Caco-2 (cell line): Measurements from ENCODE around the gene CTAGE9. TPM values are rescaled to one million over a fixed set of nuclear protein-coding genes. Genes with fewer than 3 reads are reported as not detected.

Experiments used
- BruUV-seq: library from RNA; stranded (reverse); fragments of 400-500 nt; replicated peaks from 2 replicates; lab custom pipeline; 2021; lab: Mats Ljungman, UMichigan
- CTCF ChIA-PET: fragments of 300-600 bp; sonication (Branson Sonifier 250); formaldehyde crosslinking; loops from one replicate; lab custom pipeline; 2022; ENCODE audit warnings: antibody characterized with exemption; lab: Charles Lee
- POLR2A ChIA-PET: fragments of 300-600 bp; sonication (Branson Sonifier 250); formaldehyde crosslinking; loops from one replicate; lab custom pipeline; 2022; ENCODE audit warnings: antibody characterized with exemption; lab: Charles Lee
- DNase-seq, 2 experiments: peaks; one replicate each; pipeline versions ENCODE4 v3.0.0 to v3.0.0-alpha.2; 2020 to 2022
- H3K27me3 ChIP-seq: replicated peaks from 2 replicates; pipeline ENCODE4 v1.6.0; 2011; ENCODE audit warnings: low read length; ENCODE audit not compliant: control insufficient read depth, insufficient read depth
- H3K36me3 ChIP-seq: 2 replicates; pipeline ENCODE4 v1.5.1; 2011; ENCODE audit warnings: low read length; ENCODE audit not compliant: control insufficient read depth, insufficient read depth
- H3K4me1 ChIP-seq: fragments of 250-450 bp; sonication (Bioruptor Pico); 2 replicates; pipeline ENCODE4 v1.5.1; 2020; ENCODE audit warnings: mild to moderate bottlenecking
- H3K4me3 ChIP-seq: 2 replicates; pipeline ENCODE4 v1.5.1; 2011; ENCODE audit warnings: low read depth, mild to moderate bottlenecking, control low read depth, low read length
- H3K9me3 ChIP-seq: fragments of 250-450 bp; sonication (Bioruptor Pico); 2 replicates; pipeline ENCODE4 v1.5.1; 2020; ENCODE audit warnings: mild to moderate bottlenecking, moderate library complexity
- H3K27ac Mint-ChIP-seq: one replicate; pipeline ENCODE4 v1.8.0; 2022; ENCODE audit warnings: mixed read lengths; ENCODE audit not compliant: unreplicated experiment
- H3K27me3 Mint-ChIP-seq: one replicate; pipeline ENCODE4 v1.8.0; 2022; ENCODE audit warnings: mixed read lengths; ENCODE audit not compliant: insufficient read depth, unreplicated experiment
- H3K36me3 Mint-ChIP-seq: one replicate; pipeline ENCODE4 v1.8.0; 2022; ENCODE audit warnings: mild to moderate bottlenecking, mixed read lengths; ENCODE audit not compliant: insufficient read depth, unreplicated experiment
- H3K4me1 Mint-ChIP-seq: one replicate; pipeline ENCODE4 v1.8.0; 2022; ENCODE audit warnings: low read depth, mixed read lengths; ENCODE audit not compliant: unreplicated experiment
- H3K4me3 Mint-ChIP-seq: one replicate; pipeline ENCODE4 v1.8.0; 2022; ENCODE audit warnings: mild to moderate bottlenecking, moderate library complexity, mixed read lengths; ENCODE audit not compliant: unreplicated experiment
- H3K9me3 Mint-ChIP-seq: one replicate; pipeline ENCODE4 v1.8.0; 2022; ENCODE audit warnings: mixed read lengths; ENCODE audit not compliant: unreplicated experiment
- intact Hi-C: fragments of 100-400 bp; cut with micrococcal nuclease; formaldehyde crosslinking; loops from one replicate; pipeline ENCODE4 v1.10.0; 2022; ENCODE audit not compliant: unreplicated experiment
- total RNA-seq: library from RNA; stranded (reverse); gene quantifications from 2 replicates; pipeline ENCODE4 v1.2.3, GENCODE V29; 2022
- TF ChIP-seq, protein P1 (sequence below), 2 experiments: fragments of 200-600 bp in 1 of 2; IDR thresholded peaks; 1 replicate in 1 of 2; 2 replicates in 1 of 2; pipeline versions ENCODE4 v1.5.1 to v1.8.0; 2011 to 2022; ENCODE audit warnings: antibody characterized with exemption in 1 of 2, control low read depth in 1 of 2, inconsistent platforms in 1 of 2, low read depth in 1 of 2, low read length in 1 of 2, mild to moderate bottlenecking in 1 of 2, moderate library complexity in 1 of 2; ENCODE audit not compliant: insufficient read depth in 1 of 2, severe bottlenecking in 1 of 2, unreplicated experiment in 1 of 2

The CTAGE9 gene
- total RNA-seq, 1 experiment from 2014 or later = not detected

DNA sequence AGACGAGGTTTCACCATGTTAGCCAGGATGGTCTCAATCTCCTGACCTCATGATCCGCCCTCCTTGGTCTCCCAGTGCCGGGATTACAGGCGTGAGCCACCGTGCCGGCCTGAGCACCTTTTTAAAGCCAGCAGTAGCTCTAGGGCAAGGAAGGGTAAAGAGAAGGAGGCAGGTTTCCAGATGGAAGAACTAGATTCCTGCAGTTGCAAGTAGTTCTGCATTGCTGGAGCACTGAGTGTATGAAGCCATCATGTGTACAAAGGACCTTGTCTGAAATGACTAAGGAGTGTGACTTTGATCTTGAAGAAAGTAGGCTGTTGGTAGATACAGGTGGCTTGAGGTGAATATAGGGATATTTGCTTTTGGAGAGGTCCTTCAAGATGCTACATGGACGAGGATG is 13.9 kb downstream of the CTAGE9 start:
- ChIA-PET POLR2A (no interaction called here), CTCF (no interaction called here)
- Histone ChIP-seq H3K4me1 (no peaks in the 10 kb centered on the region), H3K4me3 (no peak overlapping the region), H3K27me3 (no peaks in the 10 kb centered on the region), H3K36me3 (no peaks in the 10 kb centered on the region), H3K9me3 (no peaks in the 10 kb centered on the region)
- Mint-ChIP-seq H3K27me3 (no peaks in the 10 kb centered on the region), H3K27ac (no peak overlapping the region), H3K4me3 (no peak overlapping the region), H3K4me1 (no peaks in the 10 kb centered on the region), H3K36me3 (no peaks in the 10 kb centered on the region), H3K9me3 (no peaks in the 10 kb centered on the region)
- BruUV-seq = no TSS peak
- TF ChIP-seq, protein P1, sequence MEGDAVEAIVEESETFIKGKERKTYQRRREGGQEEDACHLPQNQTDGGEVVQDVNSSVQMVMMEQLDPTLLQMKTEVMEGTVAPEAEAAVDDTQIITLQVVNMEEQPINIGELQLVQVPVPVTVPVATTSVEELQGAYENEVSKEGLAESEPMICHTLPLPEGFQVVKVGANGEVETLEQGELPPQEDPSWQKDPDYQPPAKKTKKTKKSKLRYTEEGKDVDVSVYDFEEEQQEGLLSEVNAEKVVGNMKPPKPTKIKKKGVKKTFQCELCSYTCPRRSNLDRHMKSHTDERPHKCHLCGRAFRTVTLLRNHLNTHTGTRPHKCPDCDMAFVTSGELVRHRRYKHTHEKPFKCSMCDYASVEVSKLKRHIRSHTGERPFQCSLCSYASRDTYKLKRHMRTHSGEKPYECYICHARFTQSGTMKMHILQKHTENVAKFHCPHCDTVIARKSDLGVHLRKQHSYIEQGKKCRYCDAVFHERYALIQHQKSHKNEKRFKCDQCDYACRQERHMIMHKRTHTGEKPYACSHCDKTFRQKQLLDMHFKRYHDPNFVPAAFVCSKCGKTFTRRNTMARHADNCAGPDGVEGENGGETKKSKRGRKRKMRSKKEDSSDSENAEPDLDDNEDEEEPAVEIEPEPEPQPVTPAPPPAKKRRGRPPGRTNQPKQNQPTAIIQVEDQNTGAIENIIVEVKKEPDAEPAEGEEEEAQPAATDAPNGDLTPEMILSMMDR (IDR thresholded peaks at IDR 0.05; ENCODE audit: insufficient read depth in 1 of 2, low read depth in 1 of 2, low read length in 1 of 2, severe bottlenecking in 1 of 2, unreplicated experiment in 1 of 2) = no peak
- intact Hi-C loops = no loop called here
- DNase-seq = no peak

DNA sequence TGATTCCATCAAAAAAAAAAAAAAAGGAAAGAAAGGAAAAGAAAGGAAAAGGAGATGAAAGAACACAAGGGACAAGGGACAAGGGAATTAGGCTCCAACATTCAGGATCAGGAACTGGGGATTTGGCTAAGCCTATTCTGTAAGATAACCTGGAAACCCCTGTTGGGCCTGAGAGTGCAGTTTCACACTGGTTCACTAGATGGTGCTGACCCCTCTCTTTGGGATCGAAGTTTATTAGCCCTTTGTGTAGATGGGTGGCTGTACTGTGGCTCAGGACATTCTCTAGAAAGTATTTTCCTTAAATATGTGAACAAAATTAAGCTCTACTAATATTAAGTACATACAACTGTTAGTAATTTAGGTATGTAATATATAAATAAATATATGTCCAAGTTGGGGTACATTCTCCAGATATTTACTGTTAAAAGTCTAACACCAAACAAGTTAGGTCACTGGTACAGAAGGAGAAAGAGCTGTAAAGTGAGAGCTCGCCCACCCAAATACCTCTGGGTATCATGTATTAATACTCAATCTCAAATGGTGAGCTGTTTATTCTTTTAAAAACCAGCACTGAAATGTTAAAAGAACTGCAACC is 15.9 kb downstream of the CTAGE9 start:
- intact Hi-C loops = loop anchor here (1.0 to 5.0 kb wide), 2 partner anchors 112 to 215 kb away; partner anchors contain the start of gene ENPP1
- Mint-ChIP-seq H3K27me3 (no peaks in the 10 kb centered on the region), H3K27ac (no peak overlapping the region), H3K4me1 (no peaks in the 10 kb centered on the region), H3K36me3 (no peaks in the 10 kb centered on the region), H3K4me3 (no peak overlapping the region), H3K9me3 (no peaks in the 10 kb centered on the region)
- no peaks in the 10 kb centered on the region for H3K36me3 ChIP-seq
- H3K4me3 ChIP-seq = no peak overlapping the region
- H3K9me3 ChIP-seq = no peaks in the 10 kb centered on the region
- TF ChIP-seq, protein P1 (IDR thresholded peaks at IDR 0.05; ENCODE audit: insufficient read depth in 1 of 2, low read depth in 1 of 2, low read length in 1 of 2, severe bottlenecking in 1 of 2, unreplicated experiment in 1 of 2) = peak; percentile 76 to 86
- ChIA-PET POLR2A (no interaction called here), CTCF (interaction anchor here (0.6 to 1.4 kb wide), 4 partner anchors 44 to 230 kb away, joined by 3 to 8 read pairs (median 4); no protein-coding TSS in a partner anchor)
- no peaks in the 10 kb centered on the region for H3K4me1 ChIP-seq
- BruUV-seq = no TSS peak
- no peaks in the 10 kb centered on the region for H3K27me3 ChIP-seq
- peak; percentile 60 to 65 for DNase-seq

DNA sequence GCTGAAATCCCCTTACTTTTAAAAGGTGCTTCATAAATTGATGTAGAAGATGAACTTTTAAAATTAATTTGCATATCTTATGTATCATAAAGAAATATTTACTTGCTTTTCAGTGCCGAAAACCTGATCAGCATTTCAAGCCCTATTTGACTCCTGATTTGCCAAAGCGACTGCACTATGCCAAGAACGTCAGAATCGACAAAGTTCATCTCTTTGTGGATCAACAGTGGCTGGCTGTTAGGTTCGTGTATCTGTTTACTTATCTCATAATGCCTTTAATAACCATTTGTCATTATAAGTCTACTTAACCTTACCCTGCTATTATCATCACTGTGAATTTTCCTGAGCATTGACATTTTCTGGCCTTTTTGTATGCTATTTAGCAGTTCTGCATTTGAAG is 17.4 kb downstream of the CTAGE9 start:
- Histone ChIP-seq H3K9me3 (no peaks in the 10 kb centered on the region), H3K4me3 (no peak overlapping the region), H3K36me3 (no peaks in the 10 kb centered on the region), H3K4me1 (no peaks in the 10 kb centered on the region), H3K27me3 (no peaks in the 10 kb centered on the region; the same call in 1 of the 2 replicates)
- no TSS peak for BruUV-seq
- intact Hi-C loops = loop anchor here (5.0 kb wide), 1 partner anchor 114 kb away; the partner anchor contains the start of gene ENPP1
- Mint-ChIP-seq H3K27ac (no peak overlapping the region), H3K36me3 (no peaks in the 10 kb centered on the region), H3K9me3 (no peaks in the 10 kb centered on the region), H3K4me3 (no peak overlapping the region), H3K4me1 (no peaks in the 10 kb centered on the region), H3K27me3 (peaks cover 4% of the 10 kb centered on the region)
- TF ChIP-seq, protein P1 (IDR thresholded peaks at IDR 0.05; ENCODE audit: insufficient read depth in 1 of 2, low read depth in 1 of 2, low read length in 1 of 2, severe bottlenecking in 1 of 2, unreplicated experiment in 1 of 2) = no peak
- ChIA-PET CTCF (interaction anchor here (1.1 kb wide), 1 partner anchor 217 kb away, joined by 3 read pairs; no protein-coding TSS in a partner anchor), POLR2A (no interaction called here)
- no peak for DNase-seq
